D721Med (cell line): Measurements from ENCODE around the gene OPCML.

Experiments used
- DNase-seq: peaks from one replicate; pipeline ENCODE4 v3.0.0; 2011; ENCODE audit warnings: low spot score; ENCODE audit not compliant: insufficient read length
- FAIRE-seq: peaks from 2 replicates; lab custom pipeline; 2011; peaks lifted over from hg19 to GRCh38; lab: Jason Lieb, UNC
- TF ChIP-seq, protein P1 (sequence below): IDR thresholded peaks from 2 replicates; pipeline ENCODE4 v1.5.1; 2012; ENCODE audit warnings: mild to moderate bottlenecking, control low read depth; ENCODE audit not compliant: insufficient read depth; ENCODE audit errors: missing control alignments

The OPCML gene

DNA sequence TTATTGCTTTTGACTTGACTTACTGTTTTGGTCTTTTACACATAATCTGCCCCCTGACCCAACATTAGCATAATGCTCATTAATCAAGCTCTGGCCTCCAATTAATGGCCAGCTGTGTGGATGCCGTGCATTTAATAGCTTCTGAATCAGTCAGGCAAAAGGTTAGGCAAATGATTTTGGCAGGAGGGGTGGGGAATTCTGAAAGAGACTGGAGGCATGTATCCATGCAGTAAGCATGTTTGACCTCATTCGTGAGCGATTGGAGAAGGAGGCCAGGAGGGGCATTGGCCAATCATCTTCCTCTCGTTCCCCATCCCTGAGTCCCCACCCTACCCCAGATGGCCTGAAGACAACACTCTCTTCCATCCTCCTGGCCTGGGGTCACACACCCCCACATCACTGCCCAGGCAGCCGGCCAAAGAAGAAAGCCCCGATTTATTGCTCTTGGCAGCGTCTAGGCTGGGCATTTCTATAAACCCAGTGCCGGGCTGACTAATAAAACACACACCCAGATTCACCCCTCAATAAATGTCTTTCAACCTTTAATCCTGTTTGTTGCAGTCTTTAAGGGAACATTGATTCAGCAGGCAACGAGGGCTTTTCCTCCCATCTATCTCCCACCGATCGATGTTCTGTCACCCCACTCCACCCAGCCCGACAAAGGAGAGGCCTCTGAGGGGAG is 150.0 kb downstream of the OPCML start:
- DNase-seq (no peak), FAIRE-seq (no peak)
- TF ChIP-seq, protein P1, sequence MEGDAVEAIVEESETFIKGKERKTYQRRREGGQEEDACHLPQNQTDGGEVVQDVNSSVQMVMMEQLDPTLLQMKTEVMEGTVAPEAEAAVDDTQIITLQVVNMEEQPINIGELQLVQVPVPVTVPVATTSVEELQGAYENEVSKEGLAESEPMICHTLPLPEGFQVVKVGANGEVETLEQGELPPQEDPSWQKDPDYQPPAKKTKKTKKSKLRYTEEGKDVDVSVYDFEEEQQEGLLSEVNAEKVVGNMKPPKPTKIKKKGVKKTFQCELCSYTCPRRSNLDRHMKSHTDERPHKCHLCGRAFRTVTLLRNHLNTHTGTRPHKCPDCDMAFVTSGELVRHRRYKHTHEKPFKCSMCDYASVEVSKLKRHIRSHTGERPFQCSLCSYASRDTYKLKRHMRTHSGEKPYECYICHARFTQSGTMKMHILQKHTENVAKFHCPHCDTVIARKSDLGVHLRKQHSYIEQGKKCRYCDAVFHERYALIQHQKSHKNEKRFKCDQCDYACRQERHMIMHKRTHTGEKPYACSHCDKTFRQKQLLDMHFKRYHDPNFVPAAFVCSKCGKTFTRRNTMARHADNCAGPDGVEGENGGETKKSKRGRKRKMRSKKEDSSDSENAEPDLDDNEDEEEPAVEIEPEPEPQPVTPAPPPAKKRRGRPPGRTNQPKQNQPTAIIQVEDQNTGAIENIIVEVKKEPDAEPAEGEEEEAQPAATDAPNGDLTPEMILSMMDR, result no peak

DNA sequence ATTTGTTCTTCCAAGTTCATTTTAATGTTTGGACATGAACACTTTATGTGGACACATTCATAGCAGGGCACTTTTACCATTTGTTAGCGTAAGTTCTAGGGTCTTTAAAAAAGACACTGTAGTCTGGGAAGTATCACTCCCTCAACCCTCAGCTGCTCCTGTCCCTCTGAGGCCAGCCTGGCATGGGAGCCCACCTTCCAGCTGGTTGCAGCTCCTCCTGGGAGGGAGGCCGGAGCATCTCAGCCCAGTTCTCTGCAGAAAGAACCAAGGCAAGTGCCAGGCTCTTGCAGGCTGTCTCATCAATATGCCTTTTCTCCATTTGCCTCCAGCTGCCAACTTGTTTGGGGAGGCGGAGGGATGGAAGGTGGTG is 150.6 kb downstream of the OPCML start:
- TF ChIP-seq, protein P1, result no peak
- no peak for DNase-seq
- FAIRE-seq, result no peak

DNA sequence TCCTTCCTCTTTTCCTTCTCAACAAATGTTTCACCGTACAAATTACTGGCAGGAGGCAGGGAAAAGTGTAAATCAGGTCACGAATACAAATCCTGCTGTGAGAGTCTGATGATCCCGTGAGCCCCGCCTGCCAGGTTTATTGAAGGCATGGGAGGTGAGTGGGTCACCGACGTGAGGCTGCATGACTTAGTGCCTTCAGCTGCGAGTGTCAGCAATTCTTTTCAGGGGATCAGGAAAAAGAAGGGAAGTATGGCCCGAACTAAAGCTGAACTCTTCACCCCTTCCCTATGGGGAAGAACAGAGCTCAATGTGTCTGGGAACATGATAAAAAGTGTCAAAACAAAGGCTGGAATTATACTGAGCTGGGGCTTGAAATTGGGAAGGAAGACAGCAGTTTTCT is 166.2 kb downstream of the OPCML start:
- TF ChIP-seq, protein P1, result no peak
- FAIRE-seq, result no peak
- DNase-seq, result no peak

DNA sequence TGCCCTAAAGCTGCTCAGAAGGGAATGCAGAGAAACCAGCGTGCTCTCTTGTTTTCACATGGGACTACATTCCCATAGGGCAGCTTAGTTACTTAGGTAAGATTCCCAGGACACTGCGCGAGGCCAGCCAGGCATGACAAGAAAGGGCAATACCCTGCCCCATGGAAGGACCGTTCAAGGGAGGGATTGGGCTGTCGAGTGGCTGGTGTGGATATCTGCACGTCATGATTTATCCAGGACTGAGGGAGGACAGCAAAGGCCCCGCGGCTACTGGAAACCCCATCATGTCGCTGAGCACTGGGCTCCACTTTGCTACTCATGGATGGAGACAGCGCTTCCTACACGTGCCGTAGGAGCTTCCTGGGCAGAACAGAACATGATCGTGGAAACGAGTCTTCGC is 169.4 kb downstream of the OPCML start:
- TF ChIP-seq, protein P1, result no peak
- FAIRE-seq, result no peak
- no peak for DNase-seq

DNA sequence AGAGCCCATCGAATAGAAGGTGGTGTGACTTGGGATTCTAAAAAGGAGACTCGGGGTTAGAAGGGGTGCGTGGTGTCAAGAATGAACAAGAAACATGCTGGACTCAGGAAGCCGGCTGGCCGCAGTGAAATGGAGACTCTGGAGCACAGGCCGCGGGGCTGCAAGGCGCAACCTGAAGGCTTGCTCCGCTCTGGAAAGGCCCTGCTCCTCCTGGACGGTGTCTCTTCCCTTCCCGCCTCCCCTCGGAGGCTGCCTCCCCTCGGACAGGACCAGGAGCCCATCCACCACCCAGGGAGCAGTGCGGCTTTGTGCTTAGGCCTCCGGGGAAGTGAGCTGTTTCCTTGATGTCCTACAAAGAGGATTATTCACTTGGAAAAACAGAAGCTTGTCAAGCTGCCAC is 170.1 kb downstream of the OPCML start:
- no peak for FAIRE-seq
- DNase-seq, result no peak
- TF ChIP-seq, protein P1, result no peak

DNA sequence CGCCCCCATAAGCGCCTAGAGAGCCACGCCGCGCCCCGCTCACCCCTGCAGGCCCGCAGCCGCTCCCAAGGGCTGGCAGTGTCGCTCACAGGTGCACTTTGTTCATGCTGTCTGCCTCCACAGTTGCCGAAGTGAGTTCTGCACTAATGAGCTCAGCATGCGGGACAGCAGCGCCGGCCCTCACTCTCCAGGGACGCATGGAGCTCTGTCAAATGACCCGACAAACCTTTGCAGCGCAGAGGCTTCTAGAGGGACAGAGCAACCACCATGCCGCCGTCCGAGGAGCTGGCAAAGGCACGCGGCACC is 170.7 kb downstream of the OPCML start:
- TF ChIP-seq, protein P1, result no peak
- no peak for FAIRE-seq
- DNase-seq, result no peak

DNA sequence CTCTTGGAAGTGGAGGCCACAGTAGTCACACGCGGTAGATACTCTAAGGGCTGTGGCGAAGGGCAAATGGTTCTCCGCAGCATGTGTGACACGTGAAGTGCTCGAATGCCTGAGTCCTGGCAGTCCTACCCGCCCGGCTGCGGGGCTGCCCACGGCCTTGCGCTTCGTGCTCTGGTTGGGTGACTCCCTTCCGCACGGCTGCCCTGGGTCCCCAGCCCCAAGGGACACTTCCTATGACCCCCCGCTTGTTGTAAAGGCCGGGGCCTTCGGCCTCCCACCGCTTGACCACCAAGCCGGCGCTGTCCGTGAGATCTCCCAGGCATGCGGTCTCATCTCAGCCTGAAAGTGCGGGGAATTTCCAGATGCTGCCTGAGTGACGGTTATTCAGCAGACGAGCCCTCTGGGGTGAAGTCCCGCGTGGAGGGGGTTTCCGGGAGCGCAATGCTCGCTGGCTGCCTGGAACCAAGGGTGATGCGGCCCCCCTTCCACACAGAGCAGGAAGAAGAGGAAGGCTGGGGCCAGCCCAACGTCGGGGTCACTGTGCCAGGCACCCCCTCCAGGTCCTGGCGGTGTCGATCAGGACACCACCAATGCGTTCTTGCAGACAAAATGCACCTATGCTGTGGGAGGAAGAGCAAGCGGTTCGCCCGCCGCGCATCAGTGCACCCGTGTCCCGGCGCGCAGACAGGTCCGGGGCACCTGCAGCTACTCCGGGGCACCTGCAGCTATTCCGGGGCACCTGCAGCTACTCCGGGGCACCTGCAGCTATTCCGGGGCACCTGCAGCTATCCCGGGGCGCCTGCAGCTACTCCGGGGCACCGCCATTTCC is 171.2 kb downstream of the OPCML start:
- no peak for FAIRE-seq
- no peak for DNase-seq

More for the DNA sequence above, 171.2 kb downstream of the OPCML start:
- TF ChIP-seq, protein P1, result no peak
